Measurements from ENCODE around the gene PIGQ. TPM values are rescaled to one million over a fixed set of nuclear protein-coding genes. Genes with fewer than 3 reads are reported as not detected.

PIGQ gene
- total and polyA plus RNA-seq, 2 of the 13 experiments (the other 11 are each of a cell fraction or from before 2014, with no cell fraction given): 7.7 to 19.7 TPM

DNA sequence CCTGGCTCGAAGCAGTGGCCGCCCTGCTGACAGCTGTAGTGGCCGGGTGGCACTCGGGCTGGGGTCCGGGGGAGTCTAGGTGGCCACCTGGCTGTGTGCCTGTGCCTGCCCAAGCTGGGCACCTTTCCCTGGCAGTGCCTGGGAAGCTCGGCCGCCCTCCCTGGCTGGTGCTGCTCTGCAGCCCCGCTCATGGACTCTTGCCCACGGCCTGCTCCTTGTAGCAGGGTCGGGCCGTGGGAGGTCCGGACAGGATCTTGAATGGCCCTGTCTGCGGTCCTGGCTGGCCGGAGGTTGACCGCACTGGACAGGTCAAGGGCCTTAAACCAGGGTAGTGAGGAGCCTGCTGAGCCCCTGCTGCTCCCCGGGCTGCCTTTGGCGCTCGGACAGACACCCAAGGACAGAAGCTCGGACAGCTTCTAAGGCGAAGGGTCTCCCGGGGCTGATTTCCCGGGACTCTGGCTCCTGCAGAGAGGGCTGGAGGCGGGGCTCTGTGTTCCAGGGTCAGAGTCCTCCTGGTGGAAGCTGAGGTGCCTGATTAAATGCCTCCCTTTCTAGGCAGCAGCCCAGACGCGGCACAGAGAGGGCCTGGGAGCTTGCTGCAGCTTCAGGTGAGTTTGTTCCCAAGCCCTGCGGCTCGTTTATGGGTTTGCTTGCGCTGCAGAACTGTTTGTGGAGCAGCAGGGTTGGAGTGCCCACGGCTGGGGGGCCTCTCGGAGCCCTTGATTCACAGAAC, 36.2 kb upstream of the PIGQ start (continued):
- TF ChIP-seq CREB1 (IDR thresholded peaks at IDR 0.05): no peak
- TF ChIP-seq CREB1 (CRISPR knock-in tag; IDR thresholded peaks at IDR 0.05): no peak
- TF ChIP-seq, protein P1, sequence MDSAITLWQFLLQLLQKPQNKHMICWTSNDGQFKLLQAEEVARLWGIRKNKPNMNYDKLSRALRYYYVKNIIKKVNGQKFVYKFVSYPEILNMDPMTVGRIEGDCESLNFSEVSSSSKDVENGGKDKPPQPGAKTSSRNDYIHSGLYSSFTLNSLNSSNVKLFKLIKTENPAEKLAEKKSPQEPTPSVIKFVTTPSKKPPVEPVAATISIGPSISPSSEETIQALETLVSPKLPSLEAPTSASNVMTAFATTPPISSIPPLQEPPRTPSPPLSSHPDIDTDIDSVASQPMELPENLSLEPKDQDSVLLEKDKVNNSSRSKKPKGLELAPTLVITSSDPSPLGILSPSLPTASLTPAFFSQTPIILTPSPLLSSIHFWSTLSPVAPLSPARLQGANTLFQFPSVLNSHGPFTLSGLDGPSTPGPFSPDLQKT (CRISPR knock-in tag; IDR thresholded peaks at IDR 0.05; ENCODE audit: borderline replicate concordance): no peak

DNA sequence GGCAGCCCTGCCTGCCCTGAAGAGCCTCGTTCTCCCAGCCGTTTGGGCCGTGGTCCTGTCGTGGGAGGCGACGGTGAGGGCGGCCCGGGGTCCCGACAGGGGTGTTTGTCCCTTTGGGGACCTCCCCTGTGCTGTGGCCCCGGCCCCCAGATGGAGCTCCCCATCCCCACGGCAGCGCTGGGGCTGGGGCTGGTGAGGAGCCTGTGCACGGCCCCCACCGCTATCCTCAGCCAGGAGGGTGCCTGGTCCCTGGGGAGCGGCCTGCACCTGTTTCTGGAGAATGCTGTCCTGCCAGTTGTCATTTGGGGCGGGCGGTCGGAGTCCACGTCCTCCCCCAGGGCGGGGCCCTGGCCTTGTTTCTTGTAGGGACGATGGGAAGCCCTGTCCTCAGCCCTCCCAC, 35.6 kb upstream of the PIGQ start:
- H3K79me2 ChIP-seq (ENCODE audit: insufficient read depth, low read length): peaks cover 83% of the 10 kb centered on the region
- no peaks in the 10 kb centered on the region for H3K27me3 ChIP-seq (ENCODE audit: control insufficient read depth in 1 of 2, insufficient read depth in 2 of 2, low read length in 2 of 2)
- H3K4me3 ChIP-seq (replicated peaks in 1 of 3; ENCODE audit: insufficient read depth in 1 of 3, low read depth in 2 of 3, low read length in 3 of 3): peak overlapping the region; percentile 58 to 85 (median 66); a peak in 5 of 6 replicates
- BruUV-seq (replicated peaks): no TSS peak
- peak overlapping the region; percentile 91 for H3K27ac ChIP-seq (ENCODE audit: extremely low read length, insufficient read depth, low read length)
- no peak for FAIRE-seq
- no peak for DNase-seq (ENCODE audit: low spot score)
- in situ Hi-C loops (cut with HindIII; ENCODE audit: extremely low pct_ligation_motif_present, low pct_unique_long_range_greater_than_20kb): no loop called here
- ATAC-seq: peak; percentile 2
- TF ChIP-seq, protein P2, sequence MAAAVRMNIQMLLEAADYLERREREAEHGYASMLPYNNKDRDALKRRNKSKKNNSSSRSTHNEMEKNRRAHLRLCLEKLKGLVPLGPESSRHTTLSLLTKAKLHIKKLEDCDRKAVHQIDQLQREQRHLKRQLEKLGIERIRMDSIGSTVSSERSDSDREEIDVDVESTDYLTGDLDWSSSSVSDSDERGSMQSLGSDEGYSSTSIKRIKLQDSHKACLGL (CRISPR knock-in tag; IDR thresholded peaks at IDR 0.05): peak; percentile 61; the same call in 1 of the 2 replicates
- TF ChIP-seq MAZ (IDR thresholded peaks at IDR 0.05; ENCODE audit: borderline replicate concordance, low read depth, low read length) (no peak), MAZ (CRISPR knock-in tag; IDR thresholded peaks at IDR 0.05; ENCODE audit: low read depth) (0 out of 2 replicates have a peak, but pooled peaks have one; percentile 12), MXD4 (CRISPR knock-in tag; IDR thresholded peaks at IDR 0.05) (0 out of 2 replicates have a peak, but pooled peaks have one; percentile 9), FOXO1 (CRISPR knock-in tag; IDR thresholded peaks at IDR 0.05) (no peak), ZNF619 (CRISPR knock-in tag; IDR thresholded peaks at IDR 0.05) (no peak), KDM5B (CRISPR knock-in tag; IDR thresholded peaks at IDR 0.05; ENCODE audit: borderline replicate concordance) (peak; percentile 22; the same call in 1 of the 2 replicates)
- peaks cover 17% of the 10 kb centered on the region; the same call in 1 of the 2 replicates for H4K20me1 ChIP-seq (ENCODE audit: insufficient read depth, low read length)
- H3K4me1 ChIP-seq (ENCODE audit: insufficient read depth, low read length): peaks cover 52% of the 10 kb centered on the region
- H3K9ac ChIP-seq (ENCODE audit: insufficient read depth, low read depth, low read length): peak overlapping the region; percentile 72
- no peaks in the 10 kb centered on the region for H3K9me3 ChIP-seq (ENCODE audit: low read length)
- intact Hi-C loops (cut with micrococcal nuclease; ENCODE audit: unreplicated experiment): loop anchor here (5.0 kb wide), 1 partner anchor 33 kb away; the partner anchor contains the start of genes NHLRC4 and PIGQ
- no CpG with 5 or more reads among the region's 21 CpGs for WGBS (ENCODE audit: low lambda C conversion rate)
- ChIA-PET POLR2A (interaction anchor here (0.6 to 3.1 kb wide), 15 partner anchors 9 to 132 kb away, joined by 3 to 17 read pairs (median 4); partner anchors contain the start of gene DECR2), CTCF (ENCODE audit: low intra/inter-chr PET ratio, low total read pairs) (no interaction called here)
- peak overlapping the region; percentile 99 for H3K4me2 ChIP-seq (ENCODE audit: low read depth, low read length)
- H2AFZ ChIP-seq (ENCODE audit: low read length): no peak overlapping the region
- peaks cover 13 to 15% of the 10 kb centered on the region in 2 experiments; a peak in 4 of 5 replicates for H3K36me3 ChIP-seq (replicated peaks in 1 of 2; ENCODE audit: control insufficient read depth in 1 of 2, insufficient read depth in 2 of 2, low read length in 2 of 2)

Data from HepG2 (cell line).